Right atrium auricular region (tissue), 2 donors: ENCODE measurements around the gene GSTA5. TPM values are rescaled to one million over a fixed set of nuclear protein-coding genes. Genes with fewer than 3 reads are reported as not detected.
"Not testable (repeated sequence)": the region's sequence is repeated elsewhere in the genome, so short reads cannot be mapped to it uniquely, and the experiment has no call there.

Experiments used
- DNase-seq: peaks from one replicate; pipeline ENCODE4 v3.0.0-alpha.2; 2019; ENCODE audit warnings: low spot score
- H3K27ac ChIP-seq, 2 donors: fragments of 200-600 bp; sonication (generic); 1 replicate in 1 of 2; 2 replicates in 1 of 2; pipeline ENCODE4 v1.5.1; 2016 to 2019
- H3K27me3 ChIP-seq, 2 donors: fragments of 200-600 bp; sonication (generic); one replicate each; pipeline versions ENCODE4 v1.5.1 to v1.6.0; 2017 to 2019
- H3K36me3 ChIP-seq: fragments of 200-600 bp; sonication (generic); one replicate; pipeline ENCODE4 v1.5.1; 2016
- H3K4me1 ChIP-seq, 2 donors: fragments of 200-600 bp; sonication (generic); one replicate each; pipeline versions ENCODE4 v1.5.1 to v1.6.0; 2017 to 2019
- H3K4me3 ChIP-seq, 2 donors: fragments of 200-600 bp; sonication (generic); 1 replicate in 1 of 2; 2 replicates in 1 of 2; pipeline ENCODE4 v1.5.1; 2017 to 2019; ENCODE audit warnings: mild to moderate bottlenecking in 1 of 2, moderate library complexity in 1 of 2
- H3K9me3 ChIP-seq, 2 donors: fragments of 200-600 bp; sonication (generic); one replicate each; pipeline ENCODE4 v1.5.1; 2019
- total RNA-seq, 2 donors: library from RNA; depleted of rRNA; stranded (reverse); fragments of >200 nt; gene quantifications; one replicate each; pipeline ENCODE4 v1.1.0, GENCODE V29; 2016
- TF ChIP-seq, protein P1 (sequence below), 2 donors: fragments of 200-600 bp; sonication (generic); IDR thresholded peaks; one replicate each; pipeline ENCODE4 v1.5.1; 2019; ENCODE audit warnings: antibody characterized with exemption in 2 of 2

The GSTA5 gene
- total RNA-seq, 2 donors from 2014 or later: not detected

GRCh38 chr6:52839124-52840055 is 1.2 kb downstream of the GSTA5 start:
- Histone ChIP-seq H3K4me1 (no peaks in the 10 kb centered on the region), H3K27ac (no peak overlapping the region), H3K9me3 (no peaks in the 10 kb centered on the region), H3K4me3 (no peak overlapping the region), H3K27me3 (no peaks in the 10 kb centered on the region), H3K36me3 (no peaks in the 10 kb centered on the region)
- TF ChIP-seq, protein P1, sequence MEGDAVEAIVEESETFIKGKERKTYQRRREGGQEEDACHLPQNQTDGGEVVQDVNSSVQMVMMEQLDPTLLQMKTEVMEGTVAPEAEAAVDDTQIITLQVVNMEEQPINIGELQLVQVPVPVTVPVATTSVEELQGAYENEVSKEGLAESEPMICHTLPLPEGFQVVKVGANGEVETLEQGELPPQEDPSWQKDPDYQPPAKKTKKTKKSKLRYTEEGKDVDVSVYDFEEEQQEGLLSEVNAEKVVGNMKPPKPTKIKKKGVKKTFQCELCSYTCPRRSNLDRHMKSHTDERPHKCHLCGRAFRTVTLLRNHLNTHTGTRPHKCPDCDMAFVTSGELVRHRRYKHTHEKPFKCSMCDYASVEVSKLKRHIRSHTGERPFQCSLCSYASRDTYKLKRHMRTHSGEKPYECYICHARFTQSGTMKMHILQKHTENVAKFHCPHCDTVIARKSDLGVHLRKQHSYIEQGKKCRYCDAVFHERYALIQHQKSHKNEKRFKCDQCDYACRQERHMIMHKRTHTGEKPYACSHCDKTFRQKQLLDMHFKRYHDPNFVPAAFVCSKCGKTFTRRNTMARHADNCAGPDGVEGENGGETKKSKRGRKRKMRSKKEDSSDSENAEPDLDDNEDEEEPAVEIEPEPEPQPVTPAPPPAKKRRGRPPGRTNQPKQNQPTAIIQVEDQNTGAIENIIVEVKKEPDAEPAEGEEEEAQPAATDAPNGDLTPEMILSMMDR (IDR thresholded peaks at IDR 0.05): peak in 1 of 2 donors; percentile 67
- DNase-seq: peak; percentile 62

- Histone ChIP-seq H3K4me1 (no peaks in the 10 kb centered on the region), H3K36me3 (no peaks in the 10 kb centered on the region), H3K4me3 (no peak overlapping the region), H3K9me3 (no peaks in the 10 kb centered on the region), H3K27ac (no peak overlapping the region), H3K27me3 (no peaks in the 10 kb centered on the region)
- DNase-seq: no peak
- TF ChIP-seq, protein P1 (IDR thresholded peaks at IDR 0.05): no peak
These were observed 6.1 kb downstream of the GSTA5 start for GRCh38 chr6:52834481-52834880.

DNA sequence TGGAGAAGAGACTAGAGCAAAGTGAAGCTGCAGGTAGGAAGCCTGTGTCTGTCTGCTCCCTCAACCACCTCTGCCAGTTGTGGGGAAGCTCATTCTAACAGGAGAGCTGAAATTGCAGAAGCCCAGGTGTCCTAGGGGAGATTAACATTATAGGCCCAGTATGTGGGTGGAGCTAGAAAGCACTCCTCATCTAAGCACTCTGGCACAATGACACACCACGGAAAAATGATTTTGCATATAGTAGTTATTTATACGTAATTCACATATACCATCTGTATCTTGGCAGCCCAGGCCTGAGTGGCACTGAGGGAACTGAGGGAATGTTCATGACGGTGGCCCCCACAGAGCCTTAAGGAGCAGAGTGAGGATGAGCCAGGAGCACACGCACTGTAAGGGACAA is 9.7 kb downstream of the GSTA5 start:
- H3K4me3 ChIP-seq, H3K36me3 ChIP-seq, DNase-seq, H3K27ac ChIP-seq, H3K9me3 ChIP-seq, H3K4me1 ChIP-seq, H3K27me3 ChIP-seq: not testable (repeated sequence)

DNA sequence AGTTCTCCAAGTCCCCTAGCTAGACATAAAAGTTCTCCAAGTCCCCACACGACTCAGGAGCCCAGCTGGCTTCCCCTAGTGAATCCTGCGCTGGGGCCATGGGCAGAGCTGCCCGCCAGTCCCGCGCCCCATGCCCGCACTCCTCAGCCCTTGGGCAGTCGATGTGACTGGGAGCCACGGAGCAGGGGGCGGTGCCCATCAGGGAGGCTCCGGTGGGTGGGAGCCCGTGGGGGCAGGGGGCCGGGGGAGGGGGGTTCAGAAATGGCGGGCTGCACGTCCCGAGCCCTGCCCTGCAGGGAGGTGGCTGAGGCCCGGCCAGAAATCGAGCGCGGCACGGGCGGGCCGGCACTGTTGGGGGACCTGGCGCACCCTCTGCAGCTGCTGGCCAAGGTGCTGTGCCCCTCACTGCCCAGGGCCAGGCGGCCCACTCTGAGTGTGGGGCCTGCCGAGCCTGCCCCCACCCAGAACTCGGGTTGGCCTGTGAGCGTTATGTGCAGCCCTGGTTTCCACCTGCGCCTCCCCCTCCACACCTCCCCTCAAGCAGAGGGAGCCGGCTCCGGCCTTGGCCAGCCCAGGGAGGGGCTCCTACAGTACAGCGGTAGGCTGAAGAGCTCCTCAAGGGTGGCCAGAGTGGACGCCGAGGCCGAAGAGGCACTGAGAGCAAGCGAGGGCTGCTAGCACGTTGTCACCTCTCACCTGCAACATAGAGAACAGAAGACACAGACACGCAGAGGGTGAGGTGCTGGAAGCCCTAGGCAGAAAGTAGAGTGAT is 11.4 kb downstream of the GSTA5 start:
- Histone ChIP-seq H3K36me3 (no peaks in the 10 kb centered on the region), H3K9me3 (no peaks in the 10 kb centered on the region), H3K27me3 (no peaks in the 10 kb centered on the region), H3K4me3 (no peak overlapping the region), H3K4me1 (no peaks in the 10 kb centered on the region), H3K27ac (no peak overlapping the region)
- DNase-seq: no peak
- TF ChIP-seq, protein P1 (IDR thresholded peaks at IDR 0.05): no peak

DNA sequence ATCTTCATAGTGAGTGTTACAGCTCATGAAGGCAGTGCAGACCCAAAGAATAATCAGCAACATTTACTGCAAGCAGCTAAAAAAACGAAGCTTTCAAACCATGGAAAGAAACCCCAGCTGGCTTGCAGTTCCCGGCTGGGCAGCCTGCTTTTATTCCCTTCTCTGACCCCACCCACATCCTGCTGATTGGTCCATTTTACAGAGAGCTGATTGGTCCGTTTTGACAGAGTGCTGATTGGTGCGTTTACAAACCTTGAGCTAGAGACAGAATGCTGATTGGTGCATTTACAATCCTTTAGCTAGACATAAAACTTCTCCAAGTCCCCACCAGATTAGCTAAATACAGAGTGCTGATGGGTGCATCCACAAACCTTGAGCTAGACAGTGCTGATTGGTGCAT is 12.0 kb downstream of the GSTA5 start:
- not testable (repeated sequence) for H3K27me3 ChIP-seq, H3K36me3 ChIP-seq, DNase-seq, H3K9me3 ChIP-seq, H3K4me3 ChIP-seq, H3K4me1 ChIP-seq, H3K27ac ChIP-seq

DNA sequence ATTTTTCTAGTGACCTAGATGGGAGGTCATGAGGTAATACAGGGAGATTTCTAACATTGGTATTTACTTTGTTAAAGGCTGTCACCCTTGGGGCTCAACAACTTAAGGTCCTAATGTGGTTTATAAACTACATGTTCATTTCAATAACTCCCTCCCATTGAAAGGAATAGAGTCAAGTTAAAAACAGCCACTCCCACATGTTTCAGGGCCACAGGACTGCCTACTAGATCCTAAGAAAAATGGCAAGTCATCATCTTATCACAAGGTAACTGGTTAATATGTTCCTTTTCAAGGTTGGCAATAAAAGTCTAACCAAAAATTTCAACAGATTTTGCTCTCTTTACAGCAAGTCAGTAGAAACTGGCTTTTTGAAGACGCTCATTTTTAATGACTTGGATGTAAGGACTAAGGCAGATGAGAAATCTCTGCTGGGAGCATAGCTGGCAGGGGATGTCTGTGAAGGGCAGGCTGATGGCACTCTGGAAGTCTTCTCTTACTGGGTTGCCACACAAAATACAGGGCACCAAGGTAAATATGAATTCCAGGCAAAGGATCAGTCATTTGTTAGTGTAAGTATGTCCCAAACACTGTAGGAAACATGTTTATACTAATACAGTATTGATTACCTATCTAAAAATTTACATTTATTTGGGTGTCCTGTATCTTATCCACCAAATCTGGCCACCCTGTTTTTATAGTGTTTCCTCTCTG is 13.4 kb downstream of the GSTA5 start:
- H3K9me3 ChIP-seq, H3K36me3 ChIP-seq, H3K27me3 ChIP-seq, DNase-seq, H3K4me1 ChIP-seq, H3K4me3 ChIP-seq, H3K27ac ChIP-seq: not testable (repeated sequence)

GRCh38 chr6:52826513-52826912 is 14.1 kb downstream of the GSTA5 start:
- TF ChIP-seq, protein P1 (IDR thresholded peaks at IDR 0.05): no peak
- H3K4me3 ChIP-seq: no peak overlapping the region
- no peaks in the 10 kb centered on the region for H3K27me3 ChIP-seq
- no peak overlapping the region for H3K27ac ChIP-seq
- peaks cover 0 to 3% of the 10 kb centered on the region in 2 donors for H3K9me3 ChIP-seq
- no peaks in the 10 kb centered on the region for H3K4me1 ChIP-seq
- no peaks in the 10 kb centered on the region for H3K36me3 ChIP-seq
- DNase-seq: no peak

- not testable (repeated sequence) for H3K27me3 ChIP-seq, H3K27ac ChIP-seq, H3K4me3 ChIP-seq, H3K9me3 ChIP-seq, DNase-seq, H3K36me3 ChIP-seq, H3K4me1 ChIP-seq
These were observed 14.6 kb downstream of the GSTA5 start for GRCh38 chr6:52825900-52826459.

DNA sequence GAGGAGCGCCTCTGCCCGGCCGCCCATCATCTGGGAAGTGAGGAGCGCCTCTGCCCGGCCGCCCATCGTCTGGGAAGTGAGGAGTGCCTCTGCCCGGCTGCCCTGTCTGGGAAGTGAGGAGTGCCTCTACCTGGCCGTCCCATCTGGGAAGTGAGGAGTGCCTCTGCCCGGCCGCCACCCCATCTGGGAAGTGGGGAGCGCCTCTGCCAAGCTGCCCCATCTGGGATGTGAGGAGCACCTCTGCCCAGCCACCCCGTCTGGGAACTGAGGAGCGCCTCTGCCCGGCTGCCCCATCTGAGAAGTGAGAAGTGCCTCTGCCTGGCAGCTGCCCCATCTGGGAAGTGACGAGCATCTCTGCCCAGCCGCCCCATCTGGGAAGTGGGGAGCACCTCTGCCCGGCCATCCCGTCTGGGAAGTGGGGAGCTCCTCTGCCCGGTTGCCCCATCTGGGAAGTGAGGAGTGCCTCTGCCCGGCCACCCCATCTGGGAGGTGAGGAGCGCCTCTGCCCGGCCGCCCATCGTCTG is 15.3 kb downstream of the GSTA5 start:
- H3K4me3 ChIP-seq, DNase-seq, H3K4me1 ChIP-seq, H3K9me3 ChIP-seq, H3K27ac ChIP-seq, H3K27me3 ChIP-seq, H3K36me3 ChIP-seq: not testable (repeated sequence)
